ENCODE results near the gene GPD1. TPM values are rescaled to one million over a fixed set of nuclear protein-coding genes. Genes with fewer than 3 reads are reported as not detected.

GPD1 gene
- total and polyA plus RNA-seq, 9 of the 15 experiments (the other 6 are each of a cell fraction or from before 2014, with no cell fraction given): 0.13 to 1.00 (median 0.55) TPM

DNA sequence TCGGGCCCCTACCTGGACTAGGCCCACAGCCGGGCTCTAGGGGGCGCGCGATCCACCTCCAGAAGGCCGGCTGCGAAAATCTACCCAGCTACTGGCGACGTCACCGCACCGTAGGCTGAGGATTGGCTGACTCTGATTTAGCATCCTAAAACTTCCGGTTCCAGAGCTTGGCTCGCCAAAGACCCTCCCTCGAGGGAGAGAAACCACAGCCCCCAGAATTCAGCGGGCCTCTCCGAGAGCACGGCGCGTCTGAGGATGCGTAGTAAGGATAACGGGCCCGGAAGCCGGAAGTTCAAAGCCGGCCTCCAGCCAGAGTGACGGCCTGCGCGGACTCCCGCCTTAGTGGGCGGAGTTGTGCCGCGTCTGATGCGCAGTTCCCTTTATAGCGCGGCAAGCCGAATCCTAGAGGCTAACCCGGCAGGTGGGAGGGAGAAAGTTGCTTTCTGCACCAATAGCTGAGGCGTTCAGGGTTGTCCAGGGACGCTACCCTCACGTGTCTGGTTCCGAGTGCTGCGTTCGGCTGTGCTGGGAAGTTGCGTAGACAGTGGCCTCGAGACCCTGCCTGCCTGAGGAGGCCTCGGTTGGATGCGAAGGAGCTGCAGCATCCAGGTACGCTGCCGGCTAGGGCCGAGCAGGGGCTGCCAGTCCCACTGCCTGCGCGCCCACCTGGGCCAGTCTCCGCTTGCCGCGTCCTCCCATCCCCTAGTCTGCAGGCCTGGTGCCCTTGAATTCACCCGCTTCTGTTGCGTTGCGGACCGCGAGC is 8.1 kb downstream of the GPD1 start, which contains the start of gene COX14 (continued):
- TF ChIP-seq PCBP2 (IDR thresholded peaks at IDR 0.05; ENCODE audit: low read depth, low read length, poor library complexity, severe bottlenecking): no peak
- TF ChIP-seq TAF15 (IDR thresholded peaks at IDR 0.05; ENCODE audit: low read depth, low read length): no peak
- no peak for TF ChIP-seq SRSF7 (optimal IDR thresholded peaks at IDR 0.05; ENCODE audit: low read depth, low read length)
- TF ChIP-seq, protein P1, sequence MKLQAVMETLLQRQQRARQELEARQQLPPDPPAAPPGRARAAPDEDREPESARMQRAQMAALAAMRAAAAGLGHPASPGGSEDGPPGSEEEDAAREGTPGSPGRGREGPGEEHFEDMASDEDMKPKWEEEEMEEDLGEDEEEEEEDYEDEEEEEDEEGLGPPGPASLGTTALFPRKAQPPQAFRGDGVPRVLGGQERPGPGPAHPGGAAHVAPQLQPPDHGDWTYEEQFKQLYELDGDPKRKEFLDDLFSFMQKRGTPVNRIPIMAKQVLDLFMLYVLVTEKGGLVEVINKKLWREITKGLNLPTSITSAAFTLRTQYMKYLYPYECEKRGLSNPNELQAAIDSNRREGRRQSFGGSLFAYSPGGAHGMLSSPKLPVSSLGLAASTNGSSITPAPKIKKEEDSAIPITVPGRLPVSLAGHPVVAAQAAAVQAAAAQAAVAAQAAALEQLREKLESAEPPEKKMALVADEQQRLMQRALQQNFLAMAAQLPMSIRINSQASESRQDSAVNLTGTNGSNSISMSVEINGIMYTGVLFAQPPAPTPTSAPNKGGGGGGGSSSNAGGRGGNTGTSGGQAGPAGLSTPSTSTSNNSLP (IDR thresholded peaks at IDR 0.05; ENCODE audit: borderline replicate concordance, low read depth, low read length): peak; percentile 43; the same call in 1 of the 2 replicates
- TF ChIP-seq ZNF780A (CRISPR knock-in tag; IDR thresholded peaks at IDR 0.05): no peak
- TF ChIP-seq NCOR1 (IDR thresholded peaks at IDR 0.05): no peak
- no peak for TF ChIP-seq SMARCE1 (IDR thresholded peaks at IDR 0.05)
- TF ChIP-seq, protein P2, sequence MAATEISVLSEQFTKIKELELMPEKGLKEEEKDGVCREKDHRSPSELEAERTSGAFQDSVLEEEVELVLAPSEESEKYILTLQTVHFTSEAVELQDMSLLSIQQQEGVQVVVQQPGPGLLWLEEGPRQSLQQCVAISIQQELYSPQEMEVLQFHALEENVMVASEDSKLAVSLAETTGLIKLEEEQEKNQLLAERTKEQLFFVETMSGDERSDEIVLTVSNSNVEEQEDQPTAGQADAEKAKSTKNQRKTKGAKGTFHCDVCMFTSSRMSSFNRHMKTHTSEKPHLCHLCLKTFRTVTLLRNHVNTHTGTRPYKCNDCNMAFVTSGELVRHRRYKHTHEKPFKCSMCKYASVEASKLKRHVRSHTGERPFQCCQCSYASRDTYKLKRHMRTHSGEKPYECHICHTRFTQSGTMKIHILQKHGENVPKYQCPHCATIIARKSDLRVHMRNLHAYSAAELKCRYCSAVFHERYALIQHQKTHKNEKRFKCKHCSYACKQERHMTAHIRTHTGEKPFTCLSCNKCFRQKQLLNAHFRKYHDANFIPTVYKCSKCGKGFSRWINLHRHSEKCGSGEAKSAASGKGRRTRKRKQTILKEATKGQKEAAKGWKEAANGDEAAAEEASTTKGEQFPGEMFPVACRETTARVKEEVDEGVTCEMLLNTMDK (IDR thresholded peaks at IDR 0.05; ENCODE audit: borderline replicate concordance, insufficient read depth, low read depth, low read length, poor library complexity, severe bottlenecking): peak; percentile 91
- TF ChIP-seq CTBP1 (IDR thresholded peaks at IDR 0.05; ENCODE audit: borderline replicate concordance): peak; percentile 67; the same call in 1 of the 2 replicates
- TF ChIP-seq ELF1 (tag; IDR thresholded peaks at IDR 0.05): peak; percentile 97
- TF ChIP-seq, protein P3, sequence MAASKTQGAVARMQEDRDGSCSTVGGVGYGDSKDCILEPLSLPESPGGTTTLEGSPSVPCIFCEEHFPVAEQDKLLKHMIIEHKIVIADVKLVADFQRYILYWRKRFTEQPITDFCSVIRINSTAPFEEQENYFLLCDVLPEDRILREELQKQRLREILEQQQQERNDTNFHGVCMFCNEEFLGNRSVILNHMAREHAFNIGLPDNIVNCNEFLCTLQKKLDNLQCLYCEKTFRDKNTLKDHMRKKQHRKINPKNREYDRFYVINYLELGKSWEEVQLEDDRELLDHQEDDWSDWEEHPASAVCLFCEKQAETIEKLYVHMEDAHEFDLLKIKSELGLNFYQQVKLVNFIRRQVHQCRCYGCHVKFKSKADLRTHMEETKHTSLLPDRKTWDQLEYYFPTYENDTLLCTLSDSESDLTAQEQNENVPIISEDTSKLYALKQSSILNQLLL (CRISPR knock-in tag; IDR thresholded peaks at IDR 0.05; ENCODE audit: borderline replicate concordance): no peak
- TF ChIP-seq ADNP (tag; IDR thresholded peaks at IDR 0.05): no peak
- TF ChIP-seq POLR2AphosphoS2 (IDR thresholded peaks at IDR 0.05; ENCODE audit: low read length): no peak
- TF ChIP-seq, protein P4, sequence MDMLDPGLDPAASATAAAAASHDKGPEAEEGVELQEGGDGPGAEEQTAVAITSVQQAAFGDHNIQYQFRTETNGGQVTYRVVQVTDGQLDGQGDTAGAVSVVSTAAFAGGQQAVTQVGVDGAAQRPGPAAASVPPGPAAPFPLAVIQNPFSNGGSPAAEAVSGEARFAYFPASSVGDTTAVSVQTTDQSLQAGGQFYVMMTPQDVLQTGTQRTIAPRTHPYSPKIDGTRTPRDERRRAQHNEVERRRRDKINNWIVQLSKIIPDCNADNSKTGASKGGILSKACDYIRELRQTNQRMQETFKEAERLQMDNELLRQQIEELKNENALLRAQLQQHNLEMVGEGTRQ (CRISPR knock-in tag; IDR thresholded peaks at IDR 0.05): peak; percentile 90
- TF ChIP-seq, protein P5, sequence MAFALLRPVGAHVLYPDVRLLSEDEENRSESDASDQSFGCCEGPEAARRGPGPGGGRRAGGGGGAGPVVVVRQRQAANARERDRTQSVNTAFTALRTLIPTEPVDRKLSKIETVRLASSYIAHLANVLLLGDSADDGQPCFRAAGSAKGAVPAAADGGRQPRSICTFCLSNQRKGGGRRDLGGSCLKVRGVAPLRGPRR (CRISPR knock-in tag; IDR thresholded peaks at IDR 0.05): no peak
- TF ChIP-seq PRMT5 (CRISPR knock-in tag; IDR thresholded peaks at IDR 0.05): 0 out of 2 replicates have a peak, but pooled peaks have one; percentile 53
- TF ChIP-seq TAF1 (IDR thresholded peaks at IDR 0.05; ENCODE audit: control insufficient read depth, extremely low read depth, insufficient read depth, low read length, severe bottlenecking): peak; percentile 62
- no peak for TF ChIP-seq ZNF431 (CRISPR knock-in tag; IDR thresholded peaks at IDR 0.05)
- TF ChIP-seq YBX1 (IDR thresholded peaks at IDR 0.05): no peak
- no peak for TF ChIP-seq TAL1 (IDR thresholded peaks at IDR 0.05)
- no peak for TF ChIP-seq ZNF354B (CRISPR knock-in tag; IDR thresholded peaks at IDR 0.05)
- peak; percentile 46 for TF ChIP-seq ASH1L (IDR thresholded peaks at IDR 0.05; ENCODE audit: borderline replicate concordance, low read depth, partially characterized antibody)
- TF ChIP-seq RUNX1 (IDR thresholded peaks at IDR 0.05; ENCODE audit: low read depth): 0 out of 2 replicates have a peak, but pooled peaks have one; percentile 69
